NCI-H1092 treated with DMSO at 0.1 percent for 48 hours (cell line): ENCODE data around the gene CYB561D2.
"Not testable (repeated sequence)": the region's sequence is repeated elsewhere in the genome, so short reads cannot be mapped to it uniquely, and the experiment has no call there.

Experiments
- DNase-seq: peaks from one replicate; lab custom pipeline; 2025; lab: John Stamatoyannopoulos, UW

The CYB561D2 gene

GRCh38 chr3:50350527-50351322 lies at the start of gene CYB561D2, which contains the start of gene NPRL2:
CYB561D2 (plus strand) TSS chr3:50350862; CDS start chr3:50351434, 572 bp downstream.
NPRL2 (minus strand) TSS chr3:50350775; CDS start chr3:50350652, 123 bp downstream.
- peak; percentile 88 for DNase-seq

- no peak for DNase-seq
These were observed 48.3 kb upstream of the CYB561D2 start for GRCh38 chr3:50302095-50303012.

- no peak for DNase-seq
These were observed 47.4 kb upstream of the CYB561D2 start, which contains the start of gene HYAL1 for GRCh38 chr3:50303013-50303815. HYAL1 (minus strand) TSS chr3:50303574; CDS start chr3:50302956, 618 bp downstream.

- DNase-seq: no peak
These were observed 46.1 kb upstream of the CYB561D2 start for GRCh38 chr3:50304601-50305000.

- DNase-seq: not testable (repeated sequence)
These were observed 38.6 kb upstream of the CYB561D2 start for GRCh38 chr3:50312041-50312440.

- no peak for DNase-seq
These were observed 36.3 kb upstream of the CYB561D2 start for GRCh38 chr3:50314342-50314741.

- DNase-seq: no peak
These were observed 35.8 kb upstream of the CYB561D2 start for GRCh38 chr3:50314816-50315215.

- no peak for DNase-seq
These were observed 33.9 kb upstream of the CYB561D2 start for GRCh38 chr3:50316657-50317242.

GRCh38 chr3:50317300-50317699 lies 33.4 kb upstream of the CYB561D2 start:
- no peak for DNase-seq

- no peak for DNase-seq
These were observed 32.5 kb upstream of the CYB561D2 start for GRCh38 chr3:50318163-50318562.

GRCh38 chr3:50318615-50319014 lies 32.0 kb upstream of the CYB561D2 start:
- DNase-seq: no peak

- no peak for DNase-seq
These were observed 31.3 kb upstream of the CYB561D2 start for GRCh38 chr3:50319181-50319893.

- DNase-seq: no peak
These were observed 30.6 kb upstream of the CYB561D2 start for GRCh38 chr3:50319894-50320625.

GRCh38 chr3:50320853-50321335 lies 29.8 kb upstream of the CYB561D2 start:
- peak; percentile 38 for DNase-seq

- peak; percentile 86 for DNase-seq
These were observed 29.1 kb upstream of the CYB561D2 start for GRCh38 chr3:50321336-50322114.

GRCh38 chr3:50322115-50322385 lies 28.6 kb upstream of the CYB561D2 start:
- no peak for DNase-seq

- peak; percentile 33 for DNase-seq
These were observed 28.1 kb upstream of the CYB561D2 start, which contains the start of gene HYAL2 for GRCh38 chr3:50322386-50323091. HYAL2 (minus strand) TSS chr3:50322745; CDS start chr3:50320489, 2,256 bp downstream.

- DNase-seq: no peak
These were observed 27.5 kb upstream of the CYB561D2 start for GRCh38 chr3:50323092-50323600.
